H1 (cell line): ENCODE data around the gene ALDOA. TPM values are rescaled to one million over a fixed set of nuclear protein-coding genes. Genes with fewer than 3 reads are reported as not detected.

ENCODE experiments used
- CTCF ChIA-PET: fragments of 300-600 bp; sonication (Branson Sonifier 250); formaldehyde crosslinking; loops from one replicate; lab custom pipeline; 2021; ENCODE audit not compliant: partially characterized antibody; lab: Charles Lee
- POLR2A ChIA-PET: fragments of 300-600 bp; sonication (Branson Sonifier 250); formaldehyde crosslinking; loops from one replicate; lab custom pipeline; 2021; ENCODE audit warnings: inconsistent platforms; ENCODE audit not compliant: partially characterized antibody; lab: Charles Lee
- DNase-seq, 2 experiments: peaks; one replicate each; pipeline versions ENCODE4 v3.0.0 to v3.0.0-alpha.2; 2010 to 2022; ENCODE audit warnings: low spot score in 2 of 2, low read depth in 1 of 2, mixed read lengths in 1 of 2
- FAIRE-seq: peaks from 2 replicates; lab custom pipeline; 2011; peaks lifted over from hg19 to GRCh38; lab: Jason Lieb, UNC
- H2AFZ ChIP-seq: 2 replicates; pipeline ENCODE4 v1.8.1; 2012; ENCODE audit warnings: low read length, inconsistent platforms
- H2AK5ac ChIP-seq: 2 replicates; pipeline ENCODE4 v1.6.1; 2013; ENCODE audit warnings: low read depth, low read length
- H2BK120ac ChIP-seq: replicated peaks from 2 replicates; pipeline ENCODE3; 2013; ENCODE audit warnings: low read depth, low read length, inconsistent platforms
- H2BK12ac ChIP-seq: 2 replicates; pipeline ENCODE4 v1.6.1; 2013; ENCODE audit warnings: low read depth, low read length
- H2BK15ac ChIP-seq: 2 replicates; pipeline ENCODE4 v1.6.1; 2013; ENCODE audit warnings: low read length
- H2BK20ac ChIP-seq: 2 replicates; pipeline ENCODE4 v1.6.1; 2013; ENCODE audit warnings: low read length
- H2BK5ac ChIP-seq: 2 replicates; pipeline ENCODE4 v1.6.1; 2013; ENCODE audit warnings: low read depth, low read length
- H3K14ac ChIP-seq: 2 replicates; pipeline ENCODE4 v1.6.1; 2013; ENCODE audit warnings: inconsistent platforms; ENCODE audit not compliant: insufficient read length
- H3K18ac ChIP-seq: 2 replicates; pipeline ENCODE4 v1.6.1; 2013; ENCODE audit warnings: low read length; ENCODE audit errors: extremely low read depth
- H3K23ac ChIP-seq: 2 replicates; pipeline ENCODE4 v1.6.1; 2013; ENCODE audit warnings: inconsistent platforms; ENCODE audit not compliant: insufficient read length
- H3K23me2 ChIP-seq: 2 replicates; pipeline ENCODE4 v1.6.1; 2013; ENCODE audit warnings: low read depth, low read length
- H3K27ac ChIP-seq: 2 replicates; pipeline ENCODE4 v1.6.1; 2011; ENCODE audit warnings: low read depth, low read length, inconsistent platforms
- H3K27me3 ChIP-seq, 4 experiments: replicated peaks in 1 of 4; 1 replicate in 1 of 4; 2 replicates in 3 of 4; pipeline versions ENCODE4 v1.6.1 to v1.8.1; 2011 to 2013; ENCODE audit warnings: low read length in 3 of 4, mild to moderate bottlenecking in 3 of 4, inconsistent platforms in 2 of 4, mixed read lengths in 2 of 4, moderate library complexity in 1 of 4; ENCODE audit not compliant: control insufficient read depth in 3 of 4, insufficient read depth in 3 of 4; ENCODE audit errors: extremely low read depth in 1 of 4
- H3K36me3 ChIP-seq, 4 experiments: 2 replicates each; pipeline versions ENCODE4 v1.6.1 to v1.8.1; 2011 to 2013; ENCODE audit warnings: mild to moderate bottlenecking in 4 of 4, low read length in 3 of 4, moderate library complexity in 2 of 4, control low read depth in 1 of 4, inconsistent platforms in 1 of 4; ENCODE audit not compliant: insufficient read depth in 4 of 4, control insufficient read depth in 2 of 4
- H3K4ac ChIP-seq: replicated peaks from 2 replicates; pipeline ENCODE3; 2013; ENCODE audit warnings: low read length, low read depth, mixed read lengths, inconsistent platforms; ENCODE audit not compliant: insufficient read length
- H3K4me1 ChIP-seq, 4 experiments: replicated peaks in 1 of 4; 1 replicate in 1 of 4; 2 replicates in 3 of 4; pipeline versions ENCODE4 v1.6.1 to v1.8.1; 2011 to 2013; ENCODE audit warnings: low read length in 3 of 4, inconsistent platforms in 2 of 4, mixed read lengths in 1 of 4; ENCODE audit not compliant: insufficient read depth in 4 of 4, control insufficient read depth in 3 of 4
- H3K4me2 ChIP-seq, 2 experiments: 2 replicates each; pipeline versions ENCODE4 v1.6.1 to v1.8.1; 2011 to 2013; ENCODE audit warnings: low read depth in 2 of 2, low read length in 2 of 2, control low read depth in 1 of 2, inconsistent platforms in 1 of 2, mild to moderate bottlenecking in 1 of 2; ENCODE audit not compliant: insufficient read depth in 1 of 2
- H3K4me3 ChIP-seq, 4 experiments: fragments of 200-600, 300-600 bp in 1 of 4; sonication (generic), shearing (Covaris generic), sonication (Bioruptor Twin) in 1 of 4; 2 replicates each; pipeline versions ENCODE4 v1.5.1 to v1.8.1; 2011 to 2016; ENCODE audit warnings: low read length in 4 of 4, low read depth in 3 of 4, control low read depth in 2 of 4, inconsistent platforms in 2 of 4, mild to moderate bottlenecking in 2 of 4, mixed read lengths in 1 of 4, moderate library complexity in 1 of 4; ENCODE audit not compliant: insufficient read depth in 2 of 4; ENCODE audit errors: extremely low read depth in 1 of 4
- H3K56ac ChIP-seq: replicated peaks from 2 replicates; pipeline ENCODE3; 2013; ENCODE audit warnings: low read depth, mild to moderate bottlenecking, mixed read lengths, low read length, inconsistent platforms; ENCODE audit not compliant: insufficient read length
- H3K79me1 ChIP-seq: 2 replicates; pipeline ENCODE4 v1.6.1; 2013; ENCODE audit warnings: low read depth, low read length, control low read depth
- H3K79me2 ChIP-seq, 2 experiments: 2 replicates each; pipeline versions ENCODE4 v1.6.1 to v1.8.1; 2012 to 2013; ENCODE audit warnings: low read length in 2 of 2, mild to moderate bottlenecking in 2 of 2, inconsistent platforms in 1 of 2; ENCODE audit not compliant: insufficient read depth in 2 of 2, control insufficient read depth in 1 of 2
- H3K9ac ChIP-seq, 4 experiments: replicated peaks in 1 of 4; 1 replicate in 1 of 4; 2 replicates in 3 of 4; pipeline versions ENCODE4 v1.6.1 to v1.8.1; 2011 to 2013; ENCODE audit warnings: low read depth in 3 of 4, low read length in 3 of 4, control low read depth in 2 of 4, mild to moderate bottlenecking in 2 of 4, moderate library complexity in 2 of 4, inconsistent platforms in 1 of 4; ENCODE audit errors: extremely low read depth in 1 of 4
- H3K9me3 ChIP-seq, 2 experiments: 2 replicates each; pipeline versions ENCODE4 v1.6.1 to v1.8.1; 2012 to 2013; ENCODE audit warnings: mild to moderate bottlenecking in 2 of 2, moderate library complexity in 2 of 2, control low read depth in 1 of 2, inconsistent platforms in 1 of 2, low read depth in 1 of 2, low read length in 1 of 2, mixed read lengths in 1 of 2; ENCODE audit not compliant: insufficient read depth in 2 of 2
- H4K20me1 ChIP-seq, 2 experiments: replicated peaks in 1 of 2; 2 replicates each; pipeline versions ENCODE3 to v1.8.1; 2011 to 2013; ENCODE audit warnings: inconsistent platforms in 2 of 2, low read length in 2 of 2, mild to moderate bottlenecking in 1 of 2; ENCODE audit not compliant: insufficient read depth in 2 of 2, control insufficient read depth in 1 of 2
- H4K5ac ChIP-seq: 2 replicates; pipeline ENCODE4 v1.6.1; 2013; ENCODE audit warnings: low read length, low read depth, mixed read lengths, inconsistent platforms; ENCODE audit not compliant: insufficient read length
- H4K8ac ChIP-seq: 2 replicates; pipeline ENCODE4 v1.8.0; 2013; ENCODE audit warnings: mild to moderate bottlenecking, moderate library complexity, low read length, inconsistent platforms; ENCODE audit not compliant: insufficient read depth; ENCODE audit errors: extremely low read depth
- H4K91ac ChIP-seq: replicated peaks from 2 replicates; pipeline ENCODE3; 2013; ENCODE audit warnings: low read length, mixed read lengths, inconsistent platforms; ENCODE audit not compliant: insufficient read length
- CBX8 ChIP-seq: fragments of 300-800, 300-1000 bp; sonication (generic); IDR thresholded peaks from 2 replicates; pipeline ENCODE4 v1.7.1; 2016; ENCODE audit warnings: low read depth, low read length, borderline replicate concordance
- MAX ChIP-seq: IDR thresholded peaks from 2 replicates; pipeline ENCODE4 v1.6.1; 2012; ENCODE audit warnings: inconsistent platforms
- POLR2AphosphoS5 ChIP-seq: IDR thresholded peaks from 2 replicates; pipeline ENCODE4 v1.6.1; 2011; ENCODE audit warnings: low read depth, low read length
- SP2 ChIP-seq: IDR thresholded peaks from 2 replicates; pipeline ENCODE4 v1.6.1; 2012; ENCODE audit warnings: mild to moderate bottlenecking, low read length, inconsistent platforms
- SRF ChIP-seq: IDR thresholded peaks from 2 replicates; pipeline ENCODE4 v1.6.1; 2011; ENCODE audit warnings: mild to moderate bottlenecking, low read depth, low read length, moderate library complexity
- WGBS, 2 experiments: shearing (Covaris generic) in 1 of 2; methylation state at CpG; one replicate each; pipeline versions ENCODE4 v1.1.6 to v1.1.7; 2013 to 2015; ENCODE audit warnings: low lambda C conversion rate in 2 of 2, mixed read lengths in 2 of 2, inconsistent platforms in 1 of 2, low coverage in 1 of 2, missing lambda C conversion rate in 1 of 2; ENCODE audit not compliant: insufficient replicate concordance in 2 of 2, insufficient coverage in 1 of 2, insufficient read length in 1 of 2; ENCODE audit errors: extremely low coverage in 1 of 2, missing lambda C conversion rate in 1 of 2; 5-methylcytosine and 5-hydroxymethylcytosine counted together
- polyA plus RNA-seq, 7 experiments: library from polyadenylated mRNA; depleted of rRNA in 3 of 7; stranded (reverse) in 5 of 7; unstranded in 2 of 7; fragments of >200 nt in 5 of 7; fragments of 200-250 nt in 2 of 7; gene quantifications; 1 replicate in 5 of 7; 2 replicates in 1 of 7; 4 replicates in 1 of 7; pipeline versions ENCODE4 v1.2.1 to v1.2.3, GENCODE V29; 2011 to 2013; ENCODE audit warnings: missing spikeins in 2 of 7, mixed read lengths in 2 of 7
- total RNA-seq: library from RNA; stranded (reverse); fragmentation: NEBNext Ultra II Directional; extraction: Animal tissue kit (Norgen Biotek cat#: 25700); gene quantifications from 2 replicates; pipeline ENCODE4 v1.2.1, GENCODE V29; 2021

The ALDOA gene
- total and polyA plus RNA-seq, 2 of the 8 experiments (the other 6 are each of a cell fraction or from before 2014, with no cell fraction given), result 1,072 to 1,083 TPM

GRCh38 chr16:30067584-30067916 lies 2.0 kb downstream of the ALDOA start:
- Histone ChIP-seq H3K18ac (no peak overlapping the region), H2BK5ac (no peak overlapping the region; the same call in 1 of the 2 replicates), H3K9me3 (no peaks in the 10 kb centered on the region), H4K91ac (no peak overlapping the region), H3K14ac (no peak overlapping the region), H3K4me1 (peaks cover 6 to 23% (median 11%) of the 10 kb centered on the region in 4 experiments), H2AFZ (no peak overlapping the region), H3K23ac (no peak overlapping the region), H4K5ac (no peak overlapping the region), H3K27ac (no peak overlapping the region), H3K9ac (no peak overlapping the region), H2BK15ac (no peak overlapping the region), H4K8ac (no peak overlapping the region), H4K20me1 (peaks cover 16 to 35% of the 10 kb centered on the region in 2 experiments), H3K4me2 (peak overlapping the region; percentile 73 to 81; a peak in 2 of 4 replicates), H2BK120ac (no peak overlapping the region), H3K36me3 (peaks cover 19 to 54% (median 47%) of the 10 kb centered on the region in 4 experiments), H3K56ac (no peak overlapping the region), H2BK12ac (no peak overlapping the region), H3K79me1 (peaks cover 9% of the 10 kb centered on the region; the same call in 1 of the 2 replicates), H3K23me2 (peaks cover 18% of the 10 kb centered on the region), H3K27me3 (no peaks in the 10 kb centered on the region), H2AK5ac (no peak overlapping the region), H3K79me2 (peaks cover 15 to 30% of the 10 kb centered on the region in 2 experiments), H2BK20ac (no peak overlapping the region), H3K4me3 (peak overlapping the region in 1 of 4 experiments; percentile 85; a peak in 1 of 8 replicates), H3K4ac (no peak overlapping the region)
- FAIRE-seq, result no peak
- DNase-seq, result no peak
- WGBS, 2 experiments, result 92% methylated on average over 6 of the region's 6 CpGs; no CpG with 5 or more reads in 1 of the 2 experiments
- POLR2A ChIA-PET, result interaction anchor here (1.6 to 21.2 kb wide), 5 partner anchors 11 to 65 kb away, joined by 3 to 353 read pairs (median 88); partner anchors contain the start of genes PPP4C, TBX6, TLCD3B and YPEL3
- peak; percentile 38; the same call in 1 of the 2 replicates for TF ChIP-seq POLR2AphosphoS5
- no peak for TF ChIP-seq SP2
- TF ChIP-seq SRF, result no peak
- no peak for TF ChIP-seq MAX
- TF ChIP-seq CBX8, result no peak
- CTCF ChIA-PET, result interaction anchor here (1.9 to 7.3 kb wide), 4 partner anchors 9 to 45 kb away, joined by 6 to 51 read pairs (median 10); partner anchors contain the start of genes GDPD3, PPP4C and TBX6
